ENCODE measurements around the gene GLI3.

The GLI3 gene

DNA sequence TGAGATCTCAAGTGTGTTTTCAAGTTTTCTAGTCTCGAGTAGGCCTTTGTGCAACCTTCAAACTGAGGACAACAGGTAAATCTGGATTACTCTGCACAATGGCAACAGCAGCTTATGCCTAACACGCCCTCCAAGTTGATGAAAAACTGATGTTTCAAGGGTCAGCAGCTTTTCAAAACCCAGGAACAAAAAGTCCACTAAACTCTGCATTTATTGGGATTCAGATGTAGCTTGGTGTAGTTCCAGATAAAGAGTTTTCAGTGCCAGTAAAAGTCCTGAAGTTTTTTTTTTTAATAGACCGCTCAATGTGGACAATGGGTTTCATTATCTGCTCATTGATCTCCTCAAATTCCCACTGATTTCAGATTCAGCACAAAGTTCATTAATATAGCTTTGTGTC is 259.3 kb downstream of the GLI3 start:
- Histone ChIP-seq H3K36me3 (ENCODE audit: control insufficient read depth in 1 of 2, insufficient read depth in 2 of 2, low read length in 2 of 2) (peaks cover 0 to 13% of the 10 kb centered on the region in 2 experiments), H3K27me3 (ENCODE audit: insufficient read depth, low read length) (no peaks in the 10 kb centered on the region), H2AFZ (ENCODE audit: insufficient read depth, low read length, poor library complexity) (no peak overlapping the region), H3K79me1 (ENCODE audit: low read length) (no peaks in the 10 kb centered on the region), H2BK120ac (ENCODE audit: insufficient read depth, low read length, poor library complexity) (no peak overlapping the region), H3K18ac (ENCODE audit: low read length) (no peak overlapping the region), H3K23ac (ENCODE audit: low read length) (no peak overlapping the region), H3K9ac (ENCODE audit: low read length) (no peak overlapping the region), H3K4me2 (ENCODE audit: low read length) (no peak overlapping the region), H3K4ac (ENCODE audit: low read depth, low read length) (no peak overlapping the region), H3K79me2 (ENCODE audit: control insufficient read depth, insufficient read depth, low read length, poor library complexity) (no peaks in the 10 kb centered on the region), H4K12ac (ENCODE audit: low read depth, low read length) (no peak overlapping the region), H3K27ac (ENCODE audit: low read depth, low read length) (no peak overlapping the region), H2BK12ac (ENCODE audit: low read length) (no peak overlapping the region), H2AK5ac (ENCODE audit: low read length) (no peak overlapping the region), H4K91ac (ENCODE audit: low read depth, low read length) (no peak overlapping the region), H4K8ac (ENCODE audit: low read depth, low read length) (no peak overlapping the region), H3K4me3 (ENCODE audit: low read depth, low read length) (no peak overlapping the region), H3K9me3 (ENCODE audit: insufficient read depth, low read depth, low read length) (no peaks in the 10 kb centered on the region), H3K4me1 (ENCODE audit: control insufficient read depth in 1 of 2, insufficient read depth in 2 of 2, low read length in 2 of 2) (peaks cover 0 to 2% of the 10 kb centered on the region in 2 experiments), H3K14ac (ENCODE audit: low read length) (no peak overlapping the region), H2BK5ac (ENCODE audit: low read depth, low read length, poor library complexity) (no peak overlapping the region)
- DNase-seq = no peak
- no CpG with 5 or more reads among the region's 3 CpGs for WGBS (ENCODE audit: extremely low coverage, insufficient coverage, insufficient read length)

DNA sequence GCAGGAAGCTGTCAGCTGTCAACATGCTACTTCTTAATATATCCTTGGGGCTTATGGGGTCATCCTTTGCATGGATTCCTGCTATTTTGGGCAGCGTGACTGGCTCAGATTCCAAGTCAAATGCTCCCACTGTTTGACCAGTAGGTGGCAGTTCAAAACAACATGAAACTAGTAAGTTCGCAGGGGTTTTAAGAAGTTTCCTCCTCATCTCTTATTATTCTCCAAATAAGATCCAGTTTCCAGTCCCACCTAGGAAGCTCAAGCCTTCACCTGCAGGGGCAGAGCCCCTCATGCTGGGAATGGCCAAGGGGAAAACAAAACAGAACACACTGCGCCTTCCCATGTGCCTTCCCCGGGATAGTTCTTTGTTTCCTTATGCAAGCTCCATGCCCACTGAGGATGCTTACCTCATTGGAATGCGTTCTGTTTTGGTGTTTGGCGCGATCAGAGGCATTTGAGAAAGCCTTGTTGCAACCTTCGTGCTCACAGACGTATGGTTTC is 259.8 kb downstream of the GLI3 start:
- no peak overlapping the region for H3K23ac ChIP-seq (ENCODE audit: low read length)
- no peak overlapping the region for H3K4me3 ChIP-seq (ENCODE audit: low read depth, low read length)
- no peak overlapping the region for H2BK5ac ChIP-seq (ENCODE audit: low read depth, low read length, poor library complexity)
- peak overlapping the region; percentile 16 for H3K4me2 ChIP-seq (ENCODE audit: low read length)
- no peak overlapping the region for H3K4ac ChIP-seq (ENCODE audit: low read depth, low read length)
- no peak overlapping the region for H2AFZ ChIP-seq (ENCODE audit: insufficient read depth, low read length, poor library complexity)
- H2AK5ac ChIP-seq (ENCODE audit: low read length) = no peak overlapping the region
- peaks cover 0 to 2% of the 10 kb centered on the region in 2 experiments for H3K4me1 ChIP-seq (ENCODE audit: control insufficient read depth in 1 of 2, insufficient read depth in 2 of 2, low read length in 2 of 2)
- no peaks in the 10 kb centered on the region for H3K9me3 ChIP-seq (ENCODE audit: insufficient read depth, low read depth, low read length)
- no peak overlapping the region for H4K8ac ChIP-seq (ENCODE audit: low read depth, low read length)
- H3K27me3 ChIP-seq (ENCODE audit: insufficient read depth, low read length) = no peaks in the 10 kb centered on the region
- no peak overlapping the region for H3K27ac ChIP-seq (ENCODE audit: low read depth, low read length)
- H3K9ac ChIP-seq (ENCODE audit: low read length) = no peak overlapping the region
- H2BK12ac ChIP-seq (ENCODE audit: low read length) = no peak overlapping the region
- no peak overlapping the region for H2BK120ac ChIP-seq (ENCODE audit: insufficient read depth, low read length, poor library complexity)
- no peaks in the 10 kb centered on the region for H3K79me2 ChIP-seq (ENCODE audit: control insufficient read depth, insufficient read depth, low read length, poor library complexity)
- no peaks in the 10 kb centered on the region for H3K79me1 ChIP-seq (ENCODE audit: low read length)
- no peak overlapping the region for H3K14ac ChIP-seq (ENCODE audit: low read length)
- no peak overlapping the region for H4K12ac ChIP-seq (ENCODE audit: low read depth, low read length)
- H3K36me3 ChIP-seq (ENCODE audit: control insufficient read depth in 1 of 2, insufficient read depth in 2 of 2, low read length in 2 of 2) = peaks cover 0 to 16% of the 10 kb centered on the region in 2 experiments
- H3K18ac ChIP-seq (ENCODE audit: low read length) = no peak overlapping the region
- H4K91ac ChIP-seq (ENCODE audit: low read depth, low read length) = no peak overlapping the region
- peak in 1 of 2 donors; percentile 45 for DNase-seq
- no CpG with 5 or more reads among the region's 9 CpGs for WGBS (ENCODE audit: extremely low coverage, insufficient coverage, insufficient read length)

- Histone ChIP-seq H3K79me1 (ENCODE audit: low read length) (no peaks in the 10 kb centered on the region), H3K23ac (ENCODE audit: low read length) (no peak overlapping the region), H3K18ac (ENCODE audit: low read length) (no peak overlapping the region), H2BK5ac (ENCODE audit: low read depth, low read length, poor library complexity) (no peak overlapping the region), H3K4me1 (ENCODE audit: control insufficient read depth in 1 of 2, insufficient read depth in 2 of 2, low read length in 2 of 2) (peaks cover 0 to 2% of the 10 kb centered on the region in 2 experiments), H4K8ac (ENCODE audit: low read depth, low read length) (no peak overlapping the region), H3K4ac (ENCODE audit: low read depth, low read length) (no peak overlapping the region), H3K14ac (ENCODE audit: low read length) (no peak overlapping the region), H3K9me3 (ENCODE audit: insufficient read depth, low read depth, low read length) (no peaks in the 10 kb centered on the region), H3K4me3 (ENCODE audit: low read depth, low read length) (no peak overlapping the region), H2AFZ (ENCODE audit: insufficient read depth, low read length, poor library complexity) (no peak overlapping the region), H4K91ac (ENCODE audit: low read depth, low read length) (no peak overlapping the region), H2AK5ac (ENCODE audit: low read length) (no peak overlapping the region), H2BK120ac (ENCODE audit: insufficient read depth, low read length, poor library complexity) (no peak overlapping the region), H3K9ac (ENCODE audit: low read length) (no peak overlapping the region), H3K79me2 (ENCODE audit: control insufficient read depth, insufficient read depth, low read length, poor library complexity) (no peaks in the 10 kb centered on the region), H4K12ac (ENCODE audit: low read depth, low read length) (no peak overlapping the region), H3K36me3 (ENCODE audit: control insufficient read depth in 1 of 2, insufficient read depth in 2 of 2, low read length in 2 of 2) (peaks cover 0 to 18% of the 10 kb centered on the region in 2 experiments), H3K4me2 (ENCODE audit: low read length) (no peak overlapping the region), H3K27ac (ENCODE audit: low read depth, low read length) (no peak overlapping the region), H2BK12ac (ENCODE audit: low read length) (no peak overlapping the region), H3K27me3 (ENCODE audit: insufficient read depth, low read length) (no peaks in the 10 kb centered on the region)
- no peak for DNase-seq
- no CpG with 5 or more reads among the region's 2 CpGs for WGBS (ENCODE audit: extremely low coverage, insufficient coverage, insufficient read length)
Observed at GRCh38 chr7:41976411-41976810, 260.6 kb downstream of the GLI3 start.

GRCh38 chr7:41975849-41976248 is 261.2 kb downstream of the GLI3 start:
- no peak for DNase-seq
- Histone ChIP-seq H3K18ac (ENCODE audit: low read length) (no peak overlapping the region), H3K4me2 (ENCODE audit: low read length) (no peak overlapping the region), H3K79me2 (ENCODE audit: control insufficient read depth, insufficient read depth, low read length, poor library complexity) (no peaks in the 10 kb centered on the region), H2BK12ac (ENCODE audit: low read length) (no peak overlapping the region), H4K12ac (ENCODE audit: low read depth, low read length) (no peak overlapping the region), H3K27me3 (ENCODE audit: insufficient read depth, low read length) (no peaks in the 10 kb centered on the region), H3K23ac (ENCODE audit: low read length) (no peak overlapping the region), H3K14ac (ENCODE audit: low read length) (no peak overlapping the region), H4K8ac (ENCODE audit: low read depth, low read length) (no peak overlapping the region), H3K9me3 (ENCODE audit: insufficient read depth, low read depth, low read length) (no peaks in the 10 kb centered on the region), H3K4ac (ENCODE audit: low read depth, low read length) (no peak overlapping the region), H3K27ac (ENCODE audit: low read depth, low read length) (no peak overlapping the region), H3K4me1 (ENCODE audit: control insufficient read depth in 1 of 2, insufficient read depth in 2 of 2, low read length in 2 of 2) (peaks cover 0 to 2% of the 10 kb centered on the region in 2 experiments), H3K4me3 (ENCODE audit: low read depth, low read length) (no peak overlapping the region), H3K79me1 (ENCODE audit: low read length) (no peaks in the 10 kb centered on the region), H2BK120ac (ENCODE audit: insufficient read depth, low read length, poor library complexity) (no peak overlapping the region), H2BK5ac (ENCODE audit: low read depth, low read length, poor library complexity) (no peak overlapping the region), H4K91ac (ENCODE audit: low read depth, low read length) (no peak overlapping the region), H2AFZ (ENCODE audit: insufficient read depth, low read length, poor library complexity) (no peak overlapping the region), H2AK5ac (ENCODE audit: low read length) (no peak overlapping the region), H3K36me3 (ENCODE audit: control insufficient read depth in 1 of 2, insufficient read depth in 2 of 2, low read length in 2 of 2) (peaks cover 0 to 18% of the 10 kb centered on the region in 2 experiments), H3K9ac (ENCODE audit: low read length) (no peak overlapping the region)
